NCI-H345 (cell line): ENCODE data around the gene CNTN1.
A peak's percentile ranks its signal among the peaks of the same experiment; 100 is the strongest.
"Not testable (repeated sequence)": the region's sequence is repeated elsewhere in the genome, so short reads cannot be mapped to it uniquely, and the experiment has no call there.

Experiments used
- DNase-seq: peaks from one replicate; lab custom pipeline; 2025; lab: John Stamatoyannopoulos, UW

The CNTN1 gene

DNA sequence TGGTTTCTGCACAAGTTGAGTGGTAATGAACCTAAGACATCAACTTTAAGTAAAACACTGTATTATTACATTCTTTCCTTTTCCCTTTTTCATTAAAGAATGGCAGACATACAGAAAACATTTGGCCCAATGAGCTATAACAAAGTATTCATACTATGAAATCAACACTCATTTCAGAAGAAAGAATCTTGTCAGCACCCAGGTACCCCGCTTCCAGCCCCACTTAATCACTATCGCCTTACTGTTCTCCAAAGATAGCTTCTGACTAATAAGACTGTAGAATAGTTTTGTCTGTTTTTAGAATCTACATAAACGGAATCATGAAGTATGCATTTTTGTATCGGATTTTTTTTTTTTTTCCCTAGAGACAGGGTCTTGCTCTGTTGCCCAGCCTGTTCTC is 9.5 kb downstream of the CNTN1 start:
- no peak for DNase-seq

GRCh38 chr12:40711121-40711520 is 18.9 kb downstream of the CNTN1 start:
- no peak for DNase-seq

- no peak for DNase-seq
Observed at GRCh38 chr12:40714636-40715035, 22.4 kb downstream of the CNTN1 start.

DNA sequence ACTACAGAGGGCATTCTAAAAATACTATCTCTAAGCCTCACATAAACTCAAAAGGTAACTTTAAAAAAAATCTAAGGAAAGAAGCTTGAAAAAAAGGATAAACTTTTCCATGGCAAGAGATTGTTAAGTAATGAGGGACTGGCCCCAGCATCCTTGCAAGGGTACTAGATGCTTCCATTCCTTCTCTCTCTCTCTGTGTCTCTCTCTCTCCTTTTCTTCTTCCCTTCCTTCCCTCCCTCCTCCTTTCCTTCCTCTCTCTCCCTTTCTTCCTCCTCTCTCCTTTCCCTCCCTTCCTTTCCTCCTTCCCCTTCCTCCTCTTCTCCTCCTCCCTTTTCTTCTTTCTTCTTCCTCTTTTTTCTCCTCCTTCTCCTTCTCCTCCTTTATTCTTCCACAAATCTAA is 23.8 kb downstream of the CNTN1 start:
- DNase-seq = no peak

- DNase-seq = no peak
Observed at GRCh38 chr12:40717576-40717975, 25.3 kb downstream of the CNTN1 start.

DNA sequence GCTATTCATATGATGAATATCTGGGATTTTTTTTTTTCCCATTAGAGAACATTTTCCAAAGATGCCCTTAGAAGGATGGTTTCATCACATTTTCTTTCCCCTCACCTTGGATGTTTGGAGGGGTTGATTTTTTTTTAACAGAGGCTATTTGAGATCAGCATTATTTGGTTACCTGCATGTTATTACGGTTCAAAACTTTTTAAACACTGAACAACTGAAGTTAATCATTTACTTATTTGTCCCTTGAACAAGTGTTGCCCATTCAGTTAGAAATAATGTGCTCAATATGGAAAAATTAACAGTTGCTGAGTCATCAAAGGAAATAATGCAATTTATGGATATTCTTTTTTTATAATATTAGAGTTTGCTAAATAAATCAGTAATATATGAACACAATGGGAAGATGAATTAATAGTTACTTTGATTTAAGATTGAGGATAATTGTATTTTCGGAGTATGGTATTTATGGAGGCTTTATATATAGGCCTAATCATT is 26.7 kb downstream of the CNTN1 start:
- DNase-seq = no peak

GRCh38 chr12:40723001-40723400 is 30.8 kb downstream of the CNTN1 start:
- DNase-seq = no peak

GRCh38 chr12:40726366-40726765 is 34.1 kb downstream of the CNTN1 start:
- no peak for DNase-seq

DNA sequence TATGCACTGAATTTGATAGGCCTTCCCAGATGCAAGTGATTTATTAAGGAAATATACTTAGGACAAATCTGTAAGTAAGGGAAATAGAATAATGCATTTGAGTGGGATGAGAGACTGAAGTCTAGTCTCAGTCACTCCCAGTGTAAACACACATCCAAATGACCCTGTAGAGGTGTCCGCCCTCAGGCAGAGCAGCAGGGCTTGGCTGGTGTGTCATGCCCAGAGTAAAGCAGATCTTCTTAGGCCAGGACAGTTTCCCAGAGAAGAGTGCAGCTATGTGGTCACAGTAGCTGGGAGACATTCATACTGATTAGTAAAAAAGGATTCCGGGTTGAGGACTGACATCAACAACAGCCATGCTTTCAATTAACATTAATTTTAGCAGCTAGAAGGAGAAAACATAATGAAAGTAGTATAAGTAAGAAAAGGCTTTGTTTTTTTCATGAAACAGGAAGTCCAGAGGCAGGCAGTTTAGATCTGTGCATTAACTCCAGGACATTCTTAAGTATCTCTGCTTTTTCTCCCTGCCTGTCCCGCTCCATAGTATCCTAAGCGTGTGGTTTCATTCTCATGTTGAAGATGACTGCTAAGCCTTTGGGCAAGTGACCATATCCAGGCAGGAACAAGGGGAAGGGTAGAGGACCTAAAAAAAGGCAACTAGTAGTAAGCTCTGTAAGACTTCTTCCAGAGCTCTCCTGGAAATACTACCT is 35.7 kb downstream of the CNTN1 start:
- no peak for DNase-seq

DNA sequence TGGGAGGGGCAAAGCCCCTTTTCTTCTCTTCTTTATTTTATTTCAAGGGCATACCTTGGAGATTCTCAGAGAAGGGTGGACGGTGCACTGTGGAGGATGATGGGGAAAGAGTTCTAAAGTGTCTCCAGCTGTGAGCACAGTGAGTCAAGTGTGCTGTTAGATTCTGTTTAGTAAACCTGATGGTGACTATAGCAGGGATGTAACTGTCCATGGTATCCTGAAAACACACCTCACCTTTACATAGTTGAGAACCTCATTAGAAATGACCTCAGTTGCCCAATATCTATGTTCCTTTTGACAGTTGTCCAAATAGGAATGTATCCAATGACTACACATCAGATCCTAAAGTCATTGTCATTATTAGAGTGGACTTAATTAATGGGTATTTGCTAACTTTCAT is 38.0 kb downstream of the CNTN1 start:
- no peak for DNase-seq

DNA sequence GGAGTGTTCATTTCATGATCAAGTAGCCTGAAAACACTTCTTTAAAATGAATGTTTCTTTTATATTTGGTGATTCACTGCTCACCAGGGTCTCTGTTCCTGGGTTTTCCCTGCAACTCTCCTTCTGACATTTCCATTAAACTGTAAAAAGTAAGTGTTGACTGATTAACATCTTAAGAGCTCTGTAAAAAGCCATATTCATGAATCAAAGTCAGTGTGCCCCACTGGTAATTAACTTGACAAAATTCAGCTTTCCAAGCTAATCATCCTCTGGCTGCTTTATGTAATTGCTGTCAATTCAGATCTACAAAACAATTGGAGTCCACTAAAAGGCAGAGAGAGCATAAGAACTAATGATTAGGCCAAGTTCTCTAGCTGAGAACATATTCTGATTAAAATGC is 41.6 kb downstream of the CNTN1 start:
- DNase-seq = peak; percentile 10

GRCh38 chr12:40734276-40734675 is 42.0 kb downstream of the CNTN1 start:
- no peak for DNase-seq

DNA sequence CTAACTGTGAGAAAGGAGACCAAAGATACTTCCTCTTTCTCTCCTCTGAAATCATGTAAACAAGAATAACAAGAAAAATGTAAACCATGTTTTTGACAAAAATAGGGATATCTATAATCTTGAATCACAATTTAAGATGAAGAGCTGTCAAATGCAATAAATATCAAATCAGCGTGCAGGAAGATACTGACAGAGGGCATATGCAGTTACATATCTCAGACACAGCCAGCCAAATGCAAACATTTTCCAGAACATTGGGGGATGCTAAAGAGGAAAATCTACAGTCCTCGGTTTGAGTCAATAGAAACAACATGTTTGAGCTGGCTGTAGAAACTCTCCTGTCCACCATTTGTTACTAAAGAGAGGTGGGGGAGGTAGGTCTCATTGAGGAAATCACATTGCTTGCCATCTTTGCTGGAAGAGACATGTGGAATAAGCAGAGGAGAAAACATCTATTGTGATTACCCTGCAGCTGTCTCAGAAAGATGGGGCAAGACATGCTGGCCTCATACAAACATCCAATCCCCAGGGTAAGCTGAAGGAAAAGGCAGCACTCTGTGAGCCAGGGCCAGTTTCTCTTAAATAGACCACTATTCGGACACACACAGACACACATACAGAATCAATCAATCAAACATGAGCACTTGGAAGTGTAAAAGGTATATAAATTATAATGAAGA is 43.5 kb downstream of the CNTN1 start:
- DNase-seq = no peak

GRCh38 chr12:40737416-40737815 is 45.2 kb downstream of the CNTN1 start:
- not testable (repeated sequence) for DNase-seq

- DNase-seq = no peak
Observed at GRCh38 chr12:40738856-40739255, 46.6 kb downstream of the CNTN1 start.

DNA sequence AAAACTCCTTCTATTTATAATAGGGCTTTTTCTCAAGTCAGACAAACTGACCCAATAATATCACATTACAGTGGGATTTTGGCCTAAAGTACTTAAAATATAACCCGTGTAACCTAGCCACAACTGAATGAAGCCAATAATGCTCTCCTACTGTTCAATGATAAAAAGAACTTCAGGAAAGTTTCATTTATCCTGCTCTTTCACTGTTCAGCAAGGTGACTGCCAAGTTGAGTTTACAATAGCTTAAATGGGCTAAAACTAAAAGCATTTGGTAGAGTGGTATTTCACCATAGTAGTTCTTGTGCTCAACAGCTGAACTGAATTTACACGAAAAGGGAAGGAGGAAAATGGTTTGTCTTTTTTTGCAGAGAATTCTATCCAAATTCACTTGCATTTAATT is 49.8 kb downstream of the CNTN1 start:
- no peak for DNase-seq

GRCh38 chr12:40745386-40745785 is 53.1 kb downstream of the CNTN1 start:
- DNase-seq = no peak

- DNase-seq = no peak
Observed at GRCh38 chr12:40749863-40750262, 57.6 kb downstream of the CNTN1 start.

DNA sequence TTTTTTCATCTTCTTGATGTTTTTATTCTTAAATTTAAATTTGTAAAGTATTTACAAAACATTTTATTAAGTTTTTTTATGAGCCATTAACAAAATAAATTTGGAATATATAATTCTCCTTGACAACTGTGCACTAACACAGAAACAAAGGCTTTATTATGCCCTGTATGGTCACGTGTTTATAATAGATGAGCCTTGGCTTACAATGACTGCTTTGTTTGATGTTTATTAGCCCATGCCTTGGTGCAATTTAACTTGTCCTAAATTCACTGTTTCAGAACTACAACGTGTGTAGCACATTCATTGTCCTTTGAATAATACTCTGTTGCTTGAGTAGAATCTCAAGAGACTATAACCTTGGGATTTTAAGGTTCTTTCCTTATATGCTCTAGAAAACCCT is 59.8 kb downstream of the CNTN1 start:
- no peak for DNase-seq

GRCh38 chr12:40760821-40761220 is 68.6 kb downstream of the CNTN1 start:
- no peak for DNase-seq

- DNase-seq = no peak
Observed at GRCh38 chr12:40762072-40762471, 69.8 kb downstream of the CNTN1 start.

DNA sequence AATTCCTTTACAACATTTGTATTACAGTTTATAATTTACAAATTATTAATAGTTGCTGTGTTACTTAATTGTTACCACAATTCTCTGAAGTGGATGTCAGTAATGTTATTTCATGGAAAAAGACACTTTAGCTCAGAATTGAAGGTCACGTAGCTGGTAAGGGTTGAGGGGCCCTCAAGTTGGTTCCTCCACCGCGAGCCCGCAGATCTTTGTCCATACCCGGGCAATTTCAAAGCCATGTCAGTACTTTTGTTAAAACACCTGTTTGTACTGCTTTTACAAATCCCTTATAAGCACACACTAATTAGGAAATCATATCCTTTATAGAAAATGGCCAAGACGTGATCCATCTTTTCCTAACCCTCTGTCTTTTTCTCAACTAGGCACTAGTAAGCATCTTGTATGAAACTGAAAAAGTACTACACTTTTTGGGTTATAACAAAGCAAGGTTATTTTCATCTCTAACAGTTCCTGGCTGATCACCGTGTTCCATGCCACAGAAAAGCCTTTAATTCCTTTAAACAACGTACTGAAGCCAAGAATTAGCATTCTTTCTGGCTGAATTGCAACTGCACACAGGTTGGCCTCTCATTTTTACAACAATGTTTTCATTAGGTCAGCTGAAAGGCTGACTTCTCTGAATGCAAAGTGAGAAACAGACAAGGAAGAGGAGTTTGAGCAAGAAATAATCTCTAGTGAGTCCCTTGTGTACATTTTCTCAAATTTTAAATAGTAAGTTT is 76.1 kb downstream of the CNTN1 start:
- DNase-seq = no peak

DNA sequence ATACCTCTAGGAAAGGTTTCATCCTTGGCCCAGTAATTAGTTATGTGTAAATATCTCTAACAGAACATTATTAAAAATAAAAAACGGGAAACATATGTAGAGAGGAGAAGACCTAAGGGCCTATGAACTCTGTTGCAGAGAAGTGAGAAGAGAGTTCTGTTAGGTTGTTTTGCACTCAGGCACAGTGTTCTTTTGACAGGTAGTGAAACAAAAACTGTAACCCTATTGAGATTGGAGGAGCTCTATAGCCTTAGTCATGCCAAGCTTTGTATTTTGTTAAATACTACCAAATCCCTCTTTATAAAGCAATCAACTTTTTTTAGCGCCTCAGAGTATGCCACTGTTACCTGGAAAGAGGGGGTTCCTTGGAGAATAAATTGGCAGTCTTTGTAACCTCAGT is 77.6 kb downstream of the CNTN1 start:
- no peak for DNase-seq
